Measurements from ENCODE around the gene VWCE. TPM values are rescaled to one million over a fixed set of nuclear protein-coding genes. Genes with fewer than 3 reads are reported as not detected.

VWCE gene
- polyA plus RNA-seq, 3 donors: 0.05 to 0.23 TPM; not detected in 1

- no peaks in the 10 kb centered on the region for H4K20me1 ChIP-seq (ENCODE audit: insufficient read depth, low read length)
- Mint-ChIP-seq H3K27ac (no peak overlapping the region), H3K27me3 (ENCODE audit: low read depth in 3 of 3) (peaks cover 0 to 4% (median 3%) of the 10 kb centered on the region in 3 donors), H3K9me3 (peaks cover 0 to 2% (median 0%) of the 10 kb centered on the region in 7 donors), H3K4me3 (no peak overlapping the region), H3K36me3 (no peaks in the 10 kb centered on the region), H3K4me1 (no peaks in the 10 kb centered on the region)
- no peak overlapping the region for H3K4me3 ChIP-seq (replicated peaks in 1 of 3; ENCODE audit: low read depth in 2 of 3, low read length in 3 of 3)
- TF ChIP-seq, protein P1, sequence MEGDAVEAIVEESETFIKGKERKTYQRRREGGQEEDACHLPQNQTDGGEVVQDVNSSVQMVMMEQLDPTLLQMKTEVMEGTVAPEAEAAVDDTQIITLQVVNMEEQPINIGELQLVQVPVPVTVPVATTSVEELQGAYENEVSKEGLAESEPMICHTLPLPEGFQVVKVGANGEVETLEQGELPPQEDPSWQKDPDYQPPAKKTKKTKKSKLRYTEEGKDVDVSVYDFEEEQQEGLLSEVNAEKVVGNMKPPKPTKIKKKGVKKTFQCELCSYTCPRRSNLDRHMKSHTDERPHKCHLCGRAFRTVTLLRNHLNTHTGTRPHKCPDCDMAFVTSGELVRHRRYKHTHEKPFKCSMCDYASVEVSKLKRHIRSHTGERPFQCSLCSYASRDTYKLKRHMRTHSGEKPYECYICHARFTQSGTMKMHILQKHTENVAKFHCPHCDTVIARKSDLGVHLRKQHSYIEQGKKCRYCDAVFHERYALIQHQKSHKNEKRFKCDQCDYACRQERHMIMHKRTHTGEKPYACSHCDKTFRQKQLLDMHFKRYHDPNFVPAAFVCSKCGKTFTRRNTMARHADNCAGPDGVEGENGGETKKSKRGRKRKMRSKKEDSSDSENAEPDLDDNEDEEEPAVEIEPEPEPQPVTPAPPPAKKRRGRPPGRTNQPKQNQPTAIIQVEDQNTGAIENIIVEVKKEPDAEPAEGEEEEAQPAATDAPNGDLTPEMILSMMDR (IDR thresholded peaks at IDR 0.05): no peak
- 89% methylated on average over 9 of the region's 15 CpGs for WGBS (ENCODE audit: insufficient coverage)
- H3K79me2 ChIP-seq (ENCODE audit: insufficient read depth, low read length): no peaks in the 10 kb centered on the region
- H3K9ac ChIP-seq (ENCODE audit: insufficient read depth, low read length, poor library complexity, severe bottlenecking): no peak overlapping the region
- no peak overlapping the region for H2AFZ ChIP-seq (ENCODE audit: insufficient read depth, low read depth, low read length, poor library complexity, severe bottlenecking)
- no peaks in the 10 kb centered on the region for H3K27me3 ChIP-seq (ENCODE audit: control insufficient read depth in 2 of 2, insufficient read depth in 2 of 2, low read length in 2 of 2)
- no peak overlapping the region for H3K4me2 ChIP-seq (replicated peaks; ENCODE audit: extremely low read depth, low read length, poor library complexity, severe bottlenecking)
- no peaks in the 10 kb centered on the region for H3K36me3 ChIP-seq (replicated peaks in 1 of 2; ENCODE audit: control insufficient read depth in 1 of 2, insufficient read depth in 2 of 2, low read length in 2 of 2)
- no peaks in the 10 kb centered on the region for H3K9me3 ChIP-seq (replicated peaks in 1 of 2; ENCODE audit: control insufficient read depth in 1 of 2, insufficient read depth in 1 of 2, low read length in 2 of 2)
- H3K27ac ChIP-seq (ENCODE audit: low read depth in 1 of 2, low read length in 2 of 2): no peak overlapping the region
- no peak for DNase-seq
- intact Hi-C loops (cut with micrococcal nuclease): no loop called here
- no peaks in the 10 kb centered on the region for H3K4me1 ChIP-seq (ENCODE audit: control insufficient read depth in 1 of 2, insufficient read depth in 2 of 2, low read length in 2 of 2)
Observed at GRCh38 chr11:61268588-61269250, 26.4 kb downstream of the VWCE start.

DNA sequence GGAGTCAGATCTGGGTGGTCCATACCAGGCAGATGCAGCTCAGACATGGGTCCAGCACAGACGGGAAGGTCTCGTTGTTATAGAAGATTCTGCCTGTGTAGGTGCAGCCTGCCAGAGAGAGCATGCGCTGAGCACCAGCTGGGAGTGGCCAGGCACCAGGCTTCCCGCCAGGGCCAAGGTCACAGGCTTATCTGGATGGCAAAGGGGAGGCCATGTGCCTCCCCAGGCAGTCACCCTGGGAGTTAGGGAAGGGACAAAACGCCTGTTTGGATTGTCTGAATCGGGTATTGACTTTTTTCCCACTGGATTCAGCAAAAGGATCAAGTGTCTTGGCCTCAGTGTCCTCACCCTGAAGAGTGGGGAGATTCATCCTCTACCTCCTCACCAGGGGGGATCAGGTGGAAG lies 27.7 kb downstream of the VWCE start:
- H3K4me3 Mint-ChIP-seq: no peak overlapping the region

More for the DNA sequence above, 27.7 kb downstream of the VWCE start:
- Histone ChIP-seq H3K4me3 (replicated peaks in 1 of 3; ENCODE audit: low read depth in 2 of 3, low read length in 3 of 3) (no peak overlapping the region), H3K27me3 (ENCODE audit: control insufficient read depth in 2 of 2, insufficient read depth in 2 of 2, low read length in 2 of 2) (no peaks in the 10 kb centered on the region), H4K20me1 (ENCODE audit: insufficient read depth, low read length) (no peaks in the 10 kb centered on the region), H3K36me3 (replicated peaks in 1 of 2; ENCODE audit: control insufficient read depth in 1 of 2, insufficient read depth in 2 of 2, low read length in 2 of 2) (no peaks in the 10 kb centered on the region), H2AFZ (ENCODE audit: insufficient read depth, low read depth, low read length, poor library complexity, severe bottlenecking) (no peak overlapping the region), H3K4me1 (ENCODE audit: control insufficient read depth in 1 of 2, insufficient read depth in 2 of 2, low read length in 2 of 2) (no peaks in the 10 kb centered on the region), H3K9ac (ENCODE audit: insufficient read depth, low read length, poor library complexity, severe bottlenecking) (no peak overlapping the region), H3K27ac (ENCODE audit: low read depth in 1 of 2, low read length in 2 of 2) (no peak overlapping the region), H3K4me2 (replicated peaks; ENCODE audit: extremely low read depth, low read length, poor library complexity, severe bottlenecking) (no peak overlapping the region), H3K9me3 (replicated peaks in 1 of 2; ENCODE audit: control insufficient read depth in 1 of 2, insufficient read depth in 1 of 2, low read length in 2 of 2) (no peaks in the 10 kb centered on the region), H3K79me2 (ENCODE audit: insufficient read depth, low read length) (no peaks in the 10 kb centered on the region)
- Mint-ChIP-seq H3K27me3 (ENCODE audit: low read depth in 3 of 3) (peaks cover 0 to 4% (median 3%) of the 10 kb centered on the region in 3 donors), H3K9me3 (peaks cover 0 to 2% (median 0%) of the 10 kb centered on the region in 7 donors), H3K27ac (no peak overlapping the region), H3K36me3 (no peaks in the 10 kb centered on the region), H3K4me1 (no peaks in the 10 kb centered on the region)
- DNase-seq: no peak
- intact Hi-C loops (cut with micrococcal nuclease): no loop called here
- 98% methylated on average over 4 of the region's 6 CpGs for WGBS (ENCODE audit: insufficient coverage)
- TF ChIP-seq, protein P1 (IDR thresholded peaks at IDR 0.05): no peak

Data from CD14-positive monocyte (primary cell).